Kasumi-1 (cell line): ENCODE data around the gene BGN.

Experiments used
- DNase-seq, 2 experiments: peaks; one replicate each; lab custom pipeline; 2025; lab: John Stamatoyannopoulos, UW

Gene BGN

DNA sequence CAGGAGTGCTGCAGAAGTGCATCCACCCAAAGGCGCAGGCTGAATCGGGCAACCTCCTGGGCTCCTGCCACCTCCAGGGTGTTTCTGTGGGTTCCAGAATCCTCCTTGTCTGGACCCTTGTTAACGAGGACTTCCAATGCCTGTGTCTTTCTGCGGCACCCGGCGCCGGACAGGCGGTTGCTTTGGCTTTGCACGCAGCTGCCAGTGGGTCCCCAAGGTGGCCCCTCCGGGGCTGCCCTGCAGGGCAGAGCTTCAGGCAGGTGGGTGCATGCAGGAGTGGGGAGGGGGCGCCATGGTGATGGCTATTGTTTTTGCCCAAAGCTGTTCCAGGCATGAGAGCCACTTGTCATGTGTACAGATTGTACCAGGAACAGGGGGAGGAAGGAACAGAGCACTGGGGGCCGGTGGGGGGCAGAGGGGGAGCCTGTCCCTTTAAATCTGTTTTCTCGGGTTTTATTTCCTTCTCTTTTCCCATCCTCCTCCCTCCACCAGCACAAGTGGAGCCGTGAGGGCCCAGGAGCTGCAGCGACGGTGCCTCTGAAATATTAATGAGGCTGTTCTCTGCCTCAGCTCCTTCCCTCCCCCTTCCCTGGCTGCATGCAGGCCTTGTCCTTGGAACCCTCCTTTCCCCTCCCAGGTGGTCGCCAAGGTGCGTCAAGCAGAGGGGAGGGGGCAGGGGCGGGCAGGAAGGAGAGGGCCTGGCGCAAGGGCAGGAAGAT, 35.8 kb downstream of the BGN start:
- no peak for DNase-seq

- DNase-seq: no peak
These were observed 38.3 kb downstream of the BGN start for GRCh38 chrX:153533091-153533490.

GRCh38 chrX:153537080-153537479, 42.3 kb downstream of the BGN start:
- DNase-seq: no peak

GRCh38 chrX:153537526-153538295, 42.9 kb downstream of the BGN start:
- no peak for DNase-seq

GRCh38 chrX:153538424-153538823, 43.6 kb downstream of the BGN start:
- no peak for DNase-seq

- peak; percentile 21 to 25 for DNase-seq
These were observed 44.6 kb downstream of the BGN start for GRCh38 chrX:153539171-153539978.

DNA sequence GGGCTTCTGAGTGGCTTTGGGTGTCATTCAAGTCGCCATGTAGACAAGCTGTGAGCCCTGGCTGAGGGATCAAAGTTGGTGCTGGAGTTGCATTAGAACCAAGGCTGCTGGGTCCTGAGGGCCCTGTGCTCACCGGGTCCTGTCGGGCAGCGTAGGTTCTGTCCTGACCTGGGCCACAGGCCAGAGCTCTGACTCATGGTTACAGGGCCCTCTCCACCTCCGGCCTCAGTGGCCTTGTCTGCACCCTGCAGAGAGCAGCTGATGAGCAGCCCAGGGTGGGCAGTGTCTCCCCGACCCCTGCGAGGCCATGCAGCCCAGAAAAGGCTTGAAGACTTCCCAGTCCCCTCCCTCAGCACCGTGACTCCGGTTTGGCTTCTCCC, 45.2 kb downstream of the BGN start:
- DNase-seq: no peak

- no peak for DNase-seq
These were observed 49.9 kb downstream of the BGN start for GRCh38 chrX:153544727-153545126.

GRCh38 chrX:153546386-153546785, 51.6 kb downstream of the BGN start:
- DNase-seq: no peak

DNA sequence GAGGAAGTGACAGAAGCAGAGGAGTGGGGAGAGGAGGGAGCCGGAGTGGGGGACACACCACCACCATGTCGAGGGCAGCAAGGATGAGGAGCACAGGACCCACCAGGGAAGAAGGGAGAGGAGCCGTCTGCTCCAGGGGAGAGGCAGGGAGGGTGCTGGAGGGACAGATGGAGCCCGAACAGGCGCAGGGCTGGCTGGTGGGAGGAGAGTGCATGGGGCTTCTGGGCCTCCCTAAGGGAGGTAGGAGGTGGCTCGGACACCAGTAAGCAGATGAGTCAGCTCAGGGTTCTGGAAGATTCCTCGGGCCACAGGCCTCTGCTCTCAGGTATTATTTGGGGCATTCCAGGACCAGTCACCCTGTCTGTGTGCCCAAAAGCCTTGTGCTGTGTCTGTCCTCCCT, 52.4 kb downstream of the BGN start:
- DNase-seq: no peak

GRCh38 chrX:153549231-153549630, 54.5 kb downstream of the BGN start:
- DNase-seq: no peak

DNA sequence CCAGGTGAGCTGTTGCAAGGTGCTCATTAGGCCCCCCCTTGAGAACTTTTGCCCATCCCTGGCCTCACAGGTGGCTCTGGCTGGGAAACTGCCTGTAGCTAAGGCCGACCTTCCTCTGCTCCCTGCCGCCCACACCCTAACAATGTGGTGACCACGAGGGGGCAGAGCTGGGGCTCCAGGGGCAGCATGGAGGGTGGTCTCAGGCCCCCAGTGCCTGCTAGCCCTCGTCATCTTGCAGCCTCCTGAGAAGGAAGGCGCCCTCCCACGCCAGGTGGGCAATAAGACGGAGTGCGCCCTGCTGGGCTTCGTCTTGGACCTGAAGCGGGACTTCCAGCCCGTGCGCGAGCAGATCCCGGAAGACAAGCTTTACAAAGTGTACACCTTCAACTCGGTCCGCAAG, 55.0 kb downstream of the BGN start:
- DNase-seq: no peak

- DNase-seq: no peak
These were observed 56.4 kb downstream of the BGN start for GRCh38 chrX:153551135-153551534.

DNA sequence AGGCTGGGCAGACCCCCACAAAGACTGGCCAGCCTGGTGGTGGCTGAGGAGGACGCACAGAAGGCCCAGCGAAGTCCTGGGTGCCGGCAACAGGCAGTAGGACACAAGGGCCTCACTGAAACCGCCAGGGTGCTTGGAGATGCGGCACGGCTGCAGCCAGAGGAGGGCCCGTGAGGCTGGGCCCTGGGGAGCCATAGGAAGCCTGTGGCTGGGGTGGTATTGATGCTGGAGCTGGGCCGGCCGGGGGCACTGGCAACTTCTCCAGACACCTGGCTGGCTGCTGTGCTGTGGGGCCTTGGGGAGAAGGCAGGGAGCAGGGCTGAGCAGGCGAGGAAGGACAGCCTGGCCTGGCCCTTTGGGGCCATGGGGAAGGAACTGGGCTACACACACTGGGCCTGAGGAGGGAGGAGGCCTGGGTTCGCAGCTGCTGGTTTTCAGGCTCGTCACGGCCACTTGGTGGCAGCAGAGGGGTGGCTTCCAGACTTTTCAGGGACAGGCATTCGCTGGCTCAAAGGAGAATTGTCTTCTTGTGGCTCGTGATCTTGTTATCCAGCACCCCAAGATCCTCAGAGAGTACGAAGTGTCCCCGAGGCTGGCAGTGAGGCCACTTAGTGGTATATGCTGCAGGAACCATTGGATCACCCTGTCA, 59.9 kb downstream of the BGN start:
- peak; percentile 42 to 61 for DNase-seq

- DNase-seq: no peak
These were observed 62.0 kb downstream of the BGN start for GRCh38 chrX:153556767-153557166.

GRCh38 chrX:153557618-153558355, 63.0 kb downstream of the BGN start:
- DNase-seq: no peak
